Head of caudate nucleus (tissue), 42 donors: ENCODE data around the gene CRBN.
A peak's percentile ranks its signal among the peaks of the same experiment; 100 is the strongest.

Source experiments
- DNase-seq, 42 donors: peaks; one replicate each; pipeline versions ENCODE4 v3.0.0 to v3.0.0-alpha.2; 2020 to 2021; ENCODE audit warnings: mixed read lengths in 7 of 42
- intact Hi-C: fragments of 100-400 bp; cut with DNase I; formaldehyde crosslinking; loops from one replicate; pipeline ENCODE4 v1.15.0; 2022

CRBN gene

GRCh38 chr3:3126477-3127431 lies 52.7 kb downstream of the CRBN start, which contains the start of gene TRNT1:
TSS of gene TRNT1 (plus strand) at chr3:3126940. CDS start at chr3:3129041, 2,101 bp downstream.
- peak; percentile 85 to 98 (median 96) for DNase-seq
- intact Hi-C loops = loop anchor here (5.0 kb wide), 1 partner anchor 51 kb away; the partner anchor contains the start of gene CRBN

- intact Hi-C loops = loop anchor here (5.0 kb wide), 1 partner anchor 51 kb away; the partner anchor contains the start of gene CRBN
- DNase-seq = peak in 2 of 42 donors; percentile 4 to 18
Observed at GRCh38 chr3:3125977-3126376, 53.5 kb downstream of the CRBN start.

GRCh38 chr3:3119393-3119851 lies 60.1 kb downstream of the CRBN start:
- intact Hi-C loops = no loop called here
- no peak for DNase-seq

- intact Hi-C loops = no loop called here
- DNase-seq = no peak
Observed at GRCh38 chr3:3117651-3118050, 61.8 kb downstream of the CRBN start.

- intact Hi-C loops = no loop called here
- DNase-seq = peak in 1 of 42 donors; percentile 9
Observed at GRCh38 chr3:3113042-3113709, 66.3 kb downstream of the CRBN start.

- intact Hi-C loops = no loop called here
- DNase-seq = no peak
Observed at GRCh38 chr3:3110749-3111361, 68.6 kb downstream of the CRBN start.

- intact Hi-C loops = no loop called here
- no peak for DNase-seq
Observed at GRCh38 chr3:3110299-3110630, 69.2 kb downstream of the CRBN start, which contains the start of gene IL5RA. TSS of gene IL5RA (minus strand) at chr3:3110374. CDS start at chr3:3104984, 5,390 bp downstream.

GRCh38 chr3:3109407-3110298 lies 69.8 kb downstream of the CRBN start:
- intact Hi-C loops = no loop called here
- no peak for DNase-seq

- intact Hi-C loops = no loop called here
- DNase-seq = no peak
Observed at GRCh38 chr3:3107858-3108257, 71.6 kb downstream of the CRBN start.

- intact Hi-C loops = no loop called here
- DNase-seq = no peak
Observed at GRCh38 chr3:3107181-3107580, 72.3 kb downstream of the CRBN start.

GRCh38 chr3:3105815-3106214 lies 73.7 kb downstream of the CRBN start:
- intact Hi-C loops = no loop called here
- no peak for DNase-seq

GRCh38 chr3:3105246-3105645 lies 74.2 kb downstream of the CRBN start:
- intact Hi-C loops = no loop called here
- no peak for DNase-seq

GRCh38 chr3:3102751-3103150 lies 76.7 kb downstream of the CRBN start:
- intact Hi-C loops = no loop called here
- no peak for DNase-seq

GRCh38 chr3:3101660-3102458 lies 77.6 kb downstream of the CRBN start:
- intact Hi-C loops = no loop called here
- DNase-seq = no peak
